Neural cell (in vitro differentiated cells): Measurements from ENCODE around the gene MMP15.

ENCODE experiments used
- EP300 ChIP-seq: fragments of 450-650 bp; conservative IDR thresholded peaks from 2 replicates; pipeline ENCODE4 v1.6.1; 2014; ENCODE audit warnings: antibody characterized with exemption, mild to moderate bottlenecking, moderate library complexity; ENCODE audit not compliant: poor library complexity, severe bottlenecking
- EZH2 ChIP-seq: fragments of 200-600, 300-800 bp; shearing (Covaris generic), sonication (generic); IDR thresholded peaks from 2 replicates; pipeline ENCODE4 v1.6.1; 2014; ENCODE audit warnings: antibody characterized with exemption, low read length, borderline replicate concordance, mild to moderate bottlenecking; ENCODE audit not compliant: insufficient read depth, poor library complexity, severe bottlenecking
- POLR2AphosphoS5 ChIP-seq: IDR thresholded peaks from 2 replicates; pipeline ENCODE4 v1.6.1; 2012
- RAD21 ChIP-seq: fragments of 450-650 bp; conservative IDR thresholded peaks from 2 replicates; pipeline ENCODE4 v1.6.1; 2014; ENCODE audit warnings: antibody characterized with exemption, mild to moderate bottlenecking, moderate library complexity
- SMC3 ChIP-seq: fragments of 450-650 bp; conservative IDR thresholded peaks from 2 replicates; pipeline ENCODE4 v1.6.1; 2014; ENCODE audit warnings: antibody characterized with exemption, mild to moderate bottlenecking, moderate library complexity; ENCODE audit not compliant: poor library complexity
- TF ChIP-seq, protein P1 (sequence below): fragments of 450-650 bp; IDR thresholded peaks from 2 replicates; pipeline ENCODE4 v1.5.1; 2014; ENCODE audit warnings: antibody characterized with exemption, mild to moderate bottlenecking, moderate library complexity; ENCODE audit not compliant: poor library complexity, severe bottlenecking
- TF ChIP-seq, protein P2 (sequence below): IDR thresholded peaks from 2 replicates; pipeline ENCODE4 v1.6.1; 2012; ENCODE audit warnings: borderline replicate concordance

DNA sequence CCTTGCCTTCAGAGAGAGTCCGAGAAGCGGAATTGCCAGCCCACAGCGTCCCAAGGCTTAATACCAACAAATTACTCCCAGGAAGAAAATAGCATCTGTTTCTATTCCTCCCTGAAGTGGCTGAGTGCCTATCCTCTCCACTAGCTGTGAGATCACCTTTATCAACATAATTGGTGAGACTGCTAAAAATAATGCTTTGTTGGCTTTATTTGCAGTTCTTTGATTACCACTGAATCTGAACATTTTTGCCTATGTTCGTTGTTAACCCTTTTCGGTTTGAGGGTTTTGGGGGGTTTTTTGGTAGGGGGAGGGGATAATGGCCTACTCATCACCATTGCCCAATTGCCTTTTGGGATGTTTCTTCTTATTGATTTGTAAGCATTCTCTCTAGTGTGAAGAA, 31.0 kb downstream of the MMP15 start:
- TF ChIP-seq, protein P1, sequence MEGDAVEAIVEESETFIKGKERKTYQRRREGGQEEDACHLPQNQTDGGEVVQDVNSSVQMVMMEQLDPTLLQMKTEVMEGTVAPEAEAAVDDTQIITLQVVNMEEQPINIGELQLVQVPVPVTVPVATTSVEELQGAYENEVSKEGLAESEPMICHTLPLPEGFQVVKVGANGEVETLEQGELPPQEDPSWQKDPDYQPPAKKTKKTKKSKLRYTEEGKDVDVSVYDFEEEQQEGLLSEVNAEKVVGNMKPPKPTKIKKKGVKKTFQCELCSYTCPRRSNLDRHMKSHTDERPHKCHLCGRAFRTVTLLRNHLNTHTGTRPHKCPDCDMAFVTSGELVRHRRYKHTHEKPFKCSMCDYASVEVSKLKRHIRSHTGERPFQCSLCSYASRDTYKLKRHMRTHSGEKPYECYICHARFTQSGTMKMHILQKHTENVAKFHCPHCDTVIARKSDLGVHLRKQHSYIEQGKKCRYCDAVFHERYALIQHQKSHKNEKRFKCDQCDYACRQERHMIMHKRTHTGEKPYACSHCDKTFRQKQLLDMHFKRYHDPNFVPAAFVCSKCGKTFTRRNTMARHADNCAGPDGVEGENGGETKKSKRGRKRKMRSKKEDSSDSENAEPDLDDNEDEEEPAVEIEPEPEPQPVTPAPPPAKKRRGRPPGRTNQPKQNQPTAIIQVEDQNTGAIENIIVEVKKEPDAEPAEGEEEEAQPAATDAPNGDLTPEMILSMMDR: no peak
- TF ChIP-seq RAD21 (no peak), POLR2AphosphoS5 (no peak), EZH2 (no peak), SMC3 (no peak), EP300 (no peak)
- TF ChIP-seq, protein P2, sequence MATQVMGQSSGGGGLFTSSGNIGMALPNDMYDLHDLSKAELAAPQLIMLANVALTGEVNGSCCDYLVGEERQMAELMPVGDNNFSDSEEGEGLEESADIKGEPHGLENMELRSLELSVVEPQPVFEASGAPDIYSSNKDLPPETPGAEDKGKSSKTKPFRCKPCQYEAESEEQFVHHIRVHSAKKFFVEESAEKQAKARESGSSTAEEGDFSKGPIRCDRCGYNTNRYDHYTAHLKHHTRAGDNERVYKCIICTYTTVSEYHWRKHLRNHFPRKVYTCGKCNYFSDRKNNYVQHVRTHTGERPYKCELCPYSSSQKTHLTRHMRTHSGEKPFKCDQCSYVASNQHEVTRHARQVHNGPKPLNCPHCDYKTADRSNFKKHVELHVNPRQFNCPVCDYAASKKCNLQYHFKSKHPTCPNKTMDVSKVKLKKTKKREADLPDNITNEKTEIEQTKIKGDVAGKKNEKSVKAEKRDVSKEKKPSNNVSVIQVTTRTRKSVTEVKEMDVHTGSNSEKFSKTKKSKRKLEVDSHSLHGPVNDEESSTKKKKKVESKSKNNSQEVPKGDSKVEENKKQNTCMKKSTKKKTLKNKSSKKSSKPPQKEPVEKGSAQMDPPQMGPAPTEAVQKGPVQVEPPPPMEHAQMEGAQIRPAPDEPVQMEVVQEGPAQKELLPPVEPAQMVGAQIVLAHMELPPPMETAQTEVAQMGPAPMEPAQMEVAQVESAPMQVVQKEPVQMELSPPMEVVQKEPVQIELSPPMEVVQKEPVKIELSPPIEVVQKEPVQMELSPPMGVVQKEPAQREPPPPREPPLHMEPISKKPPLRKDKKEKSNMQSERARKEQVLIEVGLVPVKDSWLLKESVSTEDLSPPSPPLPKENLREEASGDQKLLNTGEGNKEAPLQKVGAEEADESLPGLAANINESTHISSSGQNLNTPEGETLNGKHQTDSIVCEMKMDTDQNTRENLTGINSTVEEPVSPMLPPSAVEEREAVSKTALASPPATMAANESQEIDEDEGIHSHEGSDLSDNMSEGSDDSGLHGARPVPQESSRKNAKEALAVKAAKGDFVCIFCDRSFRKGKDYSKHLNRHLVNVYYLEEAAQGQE: no peak
